ENCODE measurements around the gene OR1E1.

GRCh38 chr17:3398310-3398709 lies at the start of gene OR1E1:
- TF ChIP-seq, protein P1, sequence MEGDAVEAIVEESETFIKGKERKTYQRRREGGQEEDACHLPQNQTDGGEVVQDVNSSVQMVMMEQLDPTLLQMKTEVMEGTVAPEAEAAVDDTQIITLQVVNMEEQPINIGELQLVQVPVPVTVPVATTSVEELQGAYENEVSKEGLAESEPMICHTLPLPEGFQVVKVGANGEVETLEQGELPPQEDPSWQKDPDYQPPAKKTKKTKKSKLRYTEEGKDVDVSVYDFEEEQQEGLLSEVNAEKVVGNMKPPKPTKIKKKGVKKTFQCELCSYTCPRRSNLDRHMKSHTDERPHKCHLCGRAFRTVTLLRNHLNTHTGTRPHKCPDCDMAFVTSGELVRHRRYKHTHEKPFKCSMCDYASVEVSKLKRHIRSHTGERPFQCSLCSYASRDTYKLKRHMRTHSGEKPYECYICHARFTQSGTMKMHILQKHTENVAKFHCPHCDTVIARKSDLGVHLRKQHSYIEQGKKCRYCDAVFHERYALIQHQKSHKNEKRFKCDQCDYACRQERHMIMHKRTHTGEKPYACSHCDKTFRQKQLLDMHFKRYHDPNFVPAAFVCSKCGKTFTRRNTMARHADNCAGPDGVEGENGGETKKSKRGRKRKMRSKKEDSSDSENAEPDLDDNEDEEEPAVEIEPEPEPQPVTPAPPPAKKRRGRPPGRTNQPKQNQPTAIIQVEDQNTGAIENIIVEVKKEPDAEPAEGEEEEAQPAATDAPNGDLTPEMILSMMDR (conservative IDR thresholded peaks at IDR 0.05) = no peak
- TF ChIP-seq ZFX (IDR thresholded peaks at IDR 0.05) = no peak

Measured in C4-2B (cell line).